C4-2B (cell line): ENCODE measurements around the gene SPOCD1.

Experiments
- H3K27ac ChIP-seq: fragments of 450-650 bp; 2 replicates; pipeline ENCODE4 v1.5.1; 2017
- CTCF ChIP-seq: fragments of 450-650 bp; conservative IDR thresholded peaks from 2 replicates; pipeline ENCODE4 v1.5.1; 2017; ENCODE audit warnings: mild to moderate bottlenecking
- ZFX ChIP-seq: fragments of 450-650 bp; IDR thresholded peaks from 2 replicates; pipeline ENCODE4 v1.6.1; 2017

Gene SPOCD1

DNA sequence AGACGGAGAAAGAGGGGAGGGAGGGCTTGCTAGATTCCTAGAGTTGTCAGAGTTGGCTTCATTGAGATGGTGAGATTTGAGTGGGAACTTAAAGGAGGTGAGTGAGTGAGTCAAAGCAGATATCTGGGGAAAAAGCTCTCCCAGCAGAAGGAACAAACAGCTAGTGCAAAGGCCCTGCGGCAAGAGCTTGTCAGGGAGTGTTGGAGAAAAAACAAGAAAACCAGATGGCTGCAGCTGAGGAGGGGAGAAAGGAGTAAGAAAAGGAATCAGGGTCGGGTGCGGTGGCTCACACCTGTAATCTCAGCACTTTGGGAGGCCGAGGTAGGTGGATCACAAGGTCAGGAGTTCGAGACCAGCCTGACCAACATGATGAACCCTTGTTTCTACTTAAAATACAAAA, 40.3 kb upstream of the SPOCD1 start:
- H3K27ac ChIP-seq: no peak overlapping the region
- TF ChIP-seq ZFX (no peak), CTCF (no peak)

- H3K27ac ChIP-seq: no peak overlapping the region
Observed at GRCh38 chr1:31855038-31855845, 39.4 kb upstream of the SPOCD1 start.

DNA sequence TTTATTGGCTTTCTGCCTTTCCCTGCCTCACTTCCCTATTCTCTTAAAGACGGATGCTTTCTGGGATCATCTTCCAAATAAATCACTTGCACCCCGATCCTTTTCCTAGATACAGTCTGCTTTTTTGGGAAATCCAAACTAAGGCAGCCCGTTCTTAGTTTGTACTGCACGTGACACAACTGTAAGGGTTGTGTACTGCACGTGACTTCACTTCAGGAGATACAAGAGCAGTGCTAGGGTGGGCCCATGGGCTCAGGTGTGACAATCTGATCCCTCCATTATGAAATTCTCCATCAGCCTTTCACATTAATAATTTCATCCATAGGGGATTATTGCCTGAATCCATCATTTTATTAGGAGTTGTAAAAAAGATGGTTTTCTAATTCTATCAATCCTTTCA, 33.8 kb upstream of the SPOCD1 start:
- no peak overlapping the region for H3K27ac ChIP-seq
- TF ChIP-seq CTCF: no peak
- TF ChIP-seq ZFX: no peak

More at GRCh38 chr1:31855038-31855845, 39.4 kb upstream of the SPOCD1 start:
- TF ChIP-seq CTCF: no peak
- TF ChIP-seq ZFX: no peak

GRCh38 chr1:31848381-31848897, 32.6 kb upstream of the SPOCD1 start:
- no peak overlapping the region for H3K27ac ChIP-seq
- TF ChIP-seq CTCF (no peak), ZFX (no peak)

DNA sequence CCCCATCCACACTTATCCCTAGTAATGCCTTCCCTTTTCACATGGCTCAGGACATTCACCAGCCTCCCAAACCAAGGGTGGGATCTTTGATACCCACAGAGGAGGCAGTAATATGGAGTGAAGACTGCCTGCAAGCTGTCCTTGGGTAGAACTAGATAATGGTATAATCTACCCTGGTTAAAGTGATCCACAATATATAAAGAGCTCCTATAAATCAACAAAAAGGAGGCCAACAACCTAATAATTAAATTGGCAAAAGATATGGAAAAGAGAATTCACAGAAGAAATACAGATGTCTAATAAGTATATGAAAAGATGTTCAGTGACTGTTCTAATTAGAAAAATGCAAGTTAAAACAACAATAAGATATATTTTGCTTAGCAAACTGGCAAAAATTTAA, 30.7 kb upstream of the SPOCD1 start:
- H3K27ac ChIP-seq: no peak overlapping the region
- no peak for TF ChIP-seq CTCF
- no peak for TF ChIP-seq ZFX

DNA sequence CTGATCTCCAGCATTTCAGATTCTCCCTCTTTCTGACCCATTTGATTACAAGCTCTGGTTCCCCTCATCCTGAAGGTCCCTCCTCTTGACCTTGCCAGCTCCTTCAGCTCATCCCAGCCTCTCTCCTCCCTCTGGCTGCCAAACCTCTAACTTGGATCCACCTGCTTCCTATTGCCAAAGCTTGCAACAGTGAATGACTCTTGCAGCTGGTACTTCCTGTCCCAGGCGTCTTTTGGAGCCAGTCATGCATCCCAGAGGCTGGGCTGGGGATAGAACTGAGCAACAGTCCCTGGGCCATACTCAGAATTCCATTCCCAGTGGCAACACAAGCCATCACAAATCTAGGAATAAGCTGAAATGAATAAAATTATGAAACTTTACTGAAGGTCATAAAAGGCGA, 27.7 kb upstream of the SPOCD1 start:
- TF ChIP-seq CTCF (no peak), ZFX (no peak)
- H3K27ac ChIP-seq: no peak overlapping the region

DNA sequence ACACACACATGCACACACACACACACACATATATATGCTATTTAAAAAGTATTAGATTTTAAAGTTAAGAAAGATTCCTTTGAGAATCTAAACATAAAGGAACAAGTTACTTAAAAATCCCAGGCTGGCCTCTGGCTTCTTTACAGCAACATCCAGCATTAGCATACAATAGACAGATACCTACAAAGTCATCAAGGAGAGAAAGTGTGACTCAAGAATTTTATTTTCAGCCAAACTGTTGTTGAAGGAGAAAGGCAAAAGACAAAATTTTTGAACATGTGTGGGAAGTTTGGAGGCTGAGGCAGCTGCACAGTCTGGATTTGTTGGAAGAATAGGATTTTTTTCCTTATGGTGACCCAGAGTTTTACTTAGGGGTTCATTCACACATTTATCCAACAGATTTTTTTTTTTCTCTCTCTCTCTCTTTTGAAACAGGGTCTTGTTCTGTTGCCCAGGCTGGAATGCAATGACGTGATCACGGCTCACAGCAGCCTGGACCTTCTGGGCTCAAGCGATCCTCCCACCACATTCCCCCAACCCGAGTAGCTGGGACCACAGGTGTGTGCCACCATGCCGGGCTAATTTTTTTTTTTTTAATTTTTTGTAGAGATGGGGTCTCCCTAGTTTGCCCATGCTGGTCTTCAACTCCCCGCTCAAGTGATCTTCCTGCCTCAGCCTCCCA, 24.0 kb upstream of the SPOCD1 start:
- TF ChIP-seq CTCF (no peak), ZFX (no peak)
- H3K27ac ChIP-seq: no peak overlapping the region
